HuH-7 (cell line): Measurements from ENCODE around the gene PID1.
"Not testable (repeated sequence)": the region's sequence is repeated elsewhere in the genome, so short reads cannot be mapped to it uniquely, and the experiment has no call there.

Experiments
- DNase-seq: peaks from one replicate; pipeline ENCODE4 v3.0.0; 2011; ENCODE audit warnings: low spot score

The PID1 gene

GRCh38 chr2:229111744-229112143 lies 159.3 kb downstream of the PID1 start:
- DNase-seq: no peak

- DNase-seq: no peak
Observed at GRCh38 chr2:229109195-229109594, 161.9 kb downstream of the PID1 start.

- no peak for DNase-seq
Observed at GRCh38 chr2:229107601-229108000, 163.5 kb downstream of the PID1 start.

- DNase-seq: no peak
Observed at GRCh38 chr2:229104974-229105387, 166.1 kb downstream of the PID1 start.

GRCh38 chr2:229104025-229104424 lies 167.1 kb downstream of the PID1 start:
- DNase-seq: no peak

- DNase-seq: no peak
Observed at GRCh38 chr2:229101314-229101713, 169.8 kb downstream of the PID1 start.

GRCh38 chr2:229099231-229099630 lies 171.9 kb downstream of the PID1 start:
- no peak for DNase-seq

GRCh38 chr2:229098801-229099200 lies 172.3 kb downstream of the PID1 start:
- no peak for DNase-seq

GRCh38 chr2:229096409-229097066 lies 174.5 kb downstream of the PID1 start:
- DNase-seq: no peak

- no peak for DNase-seq
Observed at GRCh38 chr2:229095472-229095871, 175.6 kb downstream of the PID1 start.

- no peak for DNase-seq
Observed at GRCh38 chr2:229090225-229090624, 180.9 kb downstream of the PID1 start.

GRCh38 chr2:229089776-229090175 lies 181.3 kb downstream of the PID1 start:
- no peak for DNase-seq

- no peak for DNase-seq
Observed at GRCh38 chr2:229088966-229089700, 182.0 kb downstream of the PID1 start.

- no peak for DNase-seq
Observed at GRCh38 chr2:229088517-229088913, 182.6 kb downstream of the PID1 start.

- DNase-seq: no peak
Observed at GRCh38 chr2:229087843-229088516, 183.1 kb downstream of the PID1 start.

- DNase-seq: no peak
Observed at GRCh38 chr2:229087267-229087666, 183.8 kb downstream of the PID1 start.

GRCh38 chr2:229085439-229085838 lies 185.6 kb downstream of the PID1 start:
- DNase-seq: no peak

- DNase-seq: no peak
Observed at GRCh38 chr2:229084447-229084846, 186.6 kb downstream of the PID1 start.

GRCh38 chr2:229083606-229084340 lies 187.3 kb downstream of the PID1 start:
- no peak for DNase-seq

GRCh38 chr2:229081411-229081810 lies 189.7 kb downstream of the PID1 start:
- no peak for DNase-seq

- no peak for DNase-seq
Observed at GRCh38 chr2:229080172-229080571, 190.9 kb downstream of the PID1 start.

GRCh38 chr2:229076886-229077285 lies 194.2 kb downstream of the PID1 start:
- not testable (repeated sequence) for DNase-seq
